Right lobe of liver (tissue), 4 donors: ENCODE results near the gene ZNF891.

Source experiments
- CTCF ChIP-seq, 4 donors: fragments of 200-600 bp in 3 of 4; fragments of 450-650 bp in 1 of 4; IDR thresholded peaks; one replicate each; pipeline versions ENCODE4 v1.5.1 to v1.8.0; 2016 to 2022; ENCODE audit warnings: antibody characterized with exemption in 4 of 4, mild to moderate bottlenecking in 2 of 4
- POLR2A ChIP-seq: fragments of 450-650 bp; IDR thresholded peaks from one replicate; pipeline ENCODE4 v1.6.1; 2017; ENCODE audit warnings: antibody characterized with exemption, mild to moderate bottlenecking
- donor health status: DM: no; HTN: no; CAD: no.
- donor health status: DM: no; HTN: no; CAD: no.
- donor health status: DM: no; HTN: yes; CAD: no.

- TF ChIP-seq POLR2A (peak; percentile 86), CTCF (IDR thresholded peaks at IDR 0.05) (no peak)
These were observed at the start of gene ZNF891, which contains the start of gene ZNF10 for GRCh38 chr12:133130038-133130807.
